GM12878 (cell line): Measurements from ENCODE around the gene ANKRD11. TPM values are rescaled to one million over a fixed set of nuclear protein-coding genes. Genes with fewer than 3 reads are reported as not detected.
"Not testable (repeated sequence)": the region's sequence is repeated elsewhere in the genome, so short reads cannot be mapped to it uniquely, and the experiment has no call there.

ENCODE experiments used
- ATAC-seq: fragments of 200-7000 bp; cut with Tn5 transposase; 3 replicates; pipeline ENCODE4 v1.9.1; 2020; ENCODE audit warnings: mild to moderate bottlenecking, moderate library complexity
- BruUV-seq: library from RNA; stranded (reverse); fragments of 400-500 nt; replicated peaks from 2 replicates; lab custom pipeline; 2021; lab: Mats Ljungman, UMichigan
- CTCF ChIA-PET: fragments of 300-600 bp; sonication (Branson Sonifier 250); formaldehyde crosslinking; extraction: SDS; loops from one replicate; lab custom pipeline; 2021; ENCODE audit warnings: inconsistent platforms; lab: Yijun Ruan, JAX
- POLR2A ChIA-PET: fragments of 350-600 bp; formaldehyde crosslinking; extraction: SDS; loops from one replicate; lab custom pipeline; 2021; ENCODE audit warnings: inconsistent platforms; lab: Charles Lee
- RAD21 ChIA-PET: fragments of 300-600 bp; sonication (Branson Sonifier 250); formaldehyde crosslinking; loops from one replicate; lab custom pipeline; 2023; ENCODE audit warnings: antibody characterized with exemption; ENCODE audit not compliant: unreplicated experiment; lab: Charles Lee
- SMC1A ChIA-PET: fragments of 300-600 bp; sonication (Branson Sonifier 250); formaldehyde crosslinking; loops from one replicate; lab custom pipeline; 2023; ENCODE audit not compliant: unreplicated experiment, uncharacterized antibody; lab: Charles Lee
- DNase-seq: peaks from one replicate; pipeline ENCODE4 v3.0.0-alpha.2; 2011; ENCODE audit warnings: low read depth, low spot score
- FAIRE-seq: peaks from 3 replicates; lab custom pipeline; 2011; peaks lifted over from hg19 to GRCh38; lab: Jason Lieb, UNC
- H2AFZ ChIP-seq: 2 replicates; pipeline ENCODE4 v1.6.0; 2011; ENCODE audit warnings: low read depth, low read length, control low read depth; ENCODE audit not compliant: control insufficient read depth
- H3K27ac ChIP-seq: 2 replicates; pipeline ENCODE4 v1.5.1; 2011; ENCODE audit warnings: control low read depth; ENCODE audit not compliant: control insufficient read depth, insufficient read depth
- H3K27me3 ChIP-seq, 2 experiments: replicated peaks in 1 of 2; 2 replicates each; pipeline versions ENCODE4 v1.6.0 to v1.6.1; 2011; ENCODE audit warnings: low read length in 1 of 2; ENCODE audit not compliant: control insufficient read depth in 2 of 2, insufficient read depth in 2 of 2
- H3K36me3 ChIP-seq, 2 experiments: 2 replicates each; pipeline ENCODE4 v1.5.1; 2011; ENCODE audit warnings: low read length in 1 of 2; ENCODE audit not compliant: control insufficient read depth in 2 of 2, insufficient read depth in 2 of 2
- H3K4me1 ChIP-seq: 2 replicates; pipeline ENCODE4 v1.6.1; 2011; ENCODE audit warnings: mild to moderate bottlenecking, low read length, moderate library complexity, mixed read lengths; ENCODE audit not compliant: control insufficient read depth, insufficient read depth
- H3K4me2 ChIP-seq: 2 replicates; pipeline ENCODE4 v1.6.0; 2011; ENCODE audit warnings: control low read depth; ENCODE audit not compliant: control insufficient read depth, insufficient read depth
- H3K4me3 ChIP-seq: fragments of 200-600 bp; sonication (generic); 2 replicates; pipeline ENCODE4 v1.5.1; 2016
- H3K79me2 ChIP-seq: 2 replicates; pipeline ENCODE4 v1.6.0; 2011; ENCODE audit warnings: low read length; ENCODE audit not compliant: control insufficient read depth, insufficient read depth
- H3K9ac ChIP-seq: 2 replicates; pipeline ENCODE4 v1.8.0; 2011; ENCODE audit warnings: low read length, control low read depth, mixed read lengths; ENCODE audit not compliant: control insufficient read depth, insufficient read depth
- H3K9me3 ChIP-seq: replicated peaks from 3 replicates; pipeline ENCODE4 v1.5.1; 2011; ENCODE audit warnings: mild to moderate bottlenecking, low read length; ENCODE audit not compliant: control insufficient read depth, insufficient read depth
- H4K20me1 ChIP-seq: 2 replicates; pipeline ENCODE4 v1.6.0; 2011; ENCODE audit not compliant: control insufficient read depth, insufficient read depth
- GATAD2B ChIP-seq: fragments of 450-650 bp; conservative IDR thresholded peaks from 2 replicates; pipeline ENCODE4 v1.6.1; 2017; ENCODE audit warnings: low read depth, mild to moderate bottlenecking, moderate library complexity
- WGBS: methylation state at CpG from one replicate; pipeline ENCODE4 v1.1.6; 2016; ENCODE audit warnings: low lambda C conversion rate; ENCODE audit not compliant: insufficient replicate concordance, insufficient coverage; ENCODE audit errors: missing lambda C conversion rate; 5-methylcytosine and 5-hydroxymethylcytosine counted together
- in situ Hi-C: fragments of 300-500 bp; cut with MboI; formaldehyde crosslinking; loops from 9 replicates; pipeline ENCODE4 v1.14.3; 2018; ENCODE audit warnings: mixed read lengths
- intact Hi-C: fragments of 100-400 bp; cut with micrococcal nuclease; formaldehyde crosslinking; loops from one replicate; pipeline ENCODE4 v1.14.2; 2022; ENCODE audit not compliant: unreplicated experiment
- polyA plus RNA-seq, 11 experiments: library from polyadenylated mRNA; depleted of rRNA in 4 of 11; unstranded in 6 of 11; stranded (reverse) in 5 of 11; fragments of >200 nt; fragmentation: Nextera tagmentation in 4 of 11; fragmentation: Illumina TruSeq in 1 of 11; extraction: Ambion mirVana in 4 of 11; extraction: Trizol in 1 of 11; gene quantifications; 1 replicate in 1 of 11; 2 replicates in 10 of 11; pipeline versions ENCODE4 v1.2.1 to v1.2.3, GENCODE V29; 2011 to 2016; ENCODE audit warnings: inconsistent platforms in 2 of 11, missing spikeins in 2 of 11, low read depth in 1 of 11
- total RNA-seq, 4 experiments: library from RNA; depleted of rRNA in 3 of 4; stranded (reverse); fragments of >200 nt in 3 of 4; fragmentation: Illumina TruSeq in 1 of 4; extraction: Trizol in 1 of 4; gene quantifications; 2 replicates each; pipeline versions ENCODE4 v1.2.1 to v1.2.3, GENCODE V29; 2013 to 2021
- TF ChIP-seq, protein P1 (sequence below): fragments of 450-650 bp; IDR thresholded peaks from 2 replicates; pipeline ENCODE4 v1.6.1; 2018; ENCODE audit warnings: borderline replicate concordance, mild to moderate bottlenecking; ENCODE audit not compliant: partially characterized antibody

The ANKRD11 gene
- total and polyA plus RNA-seq, 10 of the 15 experiments (the other 5 are each of a cell fraction or from before 2014, with no cell fraction given) = 5.1 to 103 (median 27.4) TPM

DNA sequence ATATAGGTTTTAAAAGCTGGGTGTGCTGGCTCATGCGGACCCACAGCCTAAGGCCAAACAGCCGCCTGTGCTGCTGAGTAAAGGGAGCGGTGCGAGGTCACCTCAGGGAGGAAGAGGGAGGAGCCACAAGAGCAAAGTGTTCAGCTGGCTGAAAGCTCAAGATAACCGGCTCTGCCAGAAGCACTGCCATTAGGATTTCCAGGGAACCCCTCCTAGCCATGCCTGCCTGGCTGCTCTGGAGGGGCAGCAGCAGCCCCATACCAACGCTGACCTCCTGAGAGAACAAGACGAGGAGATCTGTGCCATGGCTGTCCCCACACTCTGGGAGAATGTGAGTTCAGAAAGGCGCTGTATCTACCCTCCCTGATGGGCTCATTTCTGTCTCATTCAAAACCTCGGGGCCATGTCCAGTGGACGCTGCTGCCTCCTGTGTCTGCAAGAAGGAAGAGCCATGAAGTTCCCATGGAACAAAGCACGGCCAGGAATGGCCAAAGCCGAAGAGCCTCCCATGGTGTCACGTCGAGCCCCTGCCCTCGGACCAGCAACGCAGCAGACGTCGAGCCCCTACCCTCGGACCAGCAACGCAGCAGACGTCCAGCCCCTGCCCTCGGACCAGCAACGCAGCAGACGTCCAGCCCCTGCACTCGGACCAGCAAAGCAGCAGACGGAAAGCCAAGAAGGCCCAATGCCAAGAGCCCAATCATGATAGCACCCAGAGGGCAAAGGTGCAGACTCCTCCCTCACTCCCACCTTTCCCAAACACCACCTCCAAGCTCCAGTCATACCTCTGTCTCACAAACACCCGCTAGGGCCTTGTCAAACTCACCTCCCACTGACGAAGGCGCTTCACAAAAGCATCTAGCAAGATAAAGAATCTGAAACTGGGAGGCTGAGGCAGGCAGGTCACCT is 107.0 kb downstream of the ANKRD11 start (continued):
- TF ChIP-seq, protein P1, sequence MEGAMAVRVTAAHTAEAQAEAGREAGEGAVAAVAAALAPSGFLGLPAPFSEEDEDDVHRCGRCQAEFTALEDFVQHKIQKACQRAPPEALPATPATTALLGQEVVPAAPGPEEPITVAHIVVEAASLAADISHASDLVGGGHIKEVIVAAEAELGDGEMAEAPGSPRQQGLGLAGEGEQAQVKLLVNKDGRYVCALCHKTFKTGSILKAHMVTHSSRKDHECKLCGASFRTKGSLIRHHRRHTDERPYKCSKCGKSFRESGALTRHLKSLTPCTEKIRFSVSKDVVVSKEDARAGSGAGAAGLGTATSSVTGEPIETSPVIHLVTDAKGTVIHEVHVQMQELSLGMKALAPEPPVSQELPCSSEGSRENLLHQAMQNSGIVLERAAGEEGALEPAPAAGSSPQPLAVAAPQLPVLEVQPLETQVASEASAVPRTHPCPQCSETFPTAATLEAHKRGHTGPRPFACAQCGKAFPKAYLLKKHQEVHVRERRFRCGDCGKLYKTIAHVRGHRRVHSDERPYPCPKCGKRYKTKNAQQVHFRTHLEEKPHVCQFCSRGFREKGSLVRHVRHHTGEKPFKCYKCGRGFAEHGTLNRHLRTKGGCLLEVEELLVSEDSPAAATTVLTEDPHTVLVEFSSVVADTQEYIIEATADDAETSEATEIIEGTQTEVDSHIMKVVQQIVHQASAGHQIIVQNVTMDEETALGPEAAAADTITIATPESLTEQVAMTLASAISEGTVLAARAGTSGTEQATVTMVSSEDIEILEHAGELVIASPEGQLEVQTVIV = no peak
- TF ChIP-seq GATAD2B = no peak
- TF ChIP-seq, all 136 proteins: peak for 0

DNA sequence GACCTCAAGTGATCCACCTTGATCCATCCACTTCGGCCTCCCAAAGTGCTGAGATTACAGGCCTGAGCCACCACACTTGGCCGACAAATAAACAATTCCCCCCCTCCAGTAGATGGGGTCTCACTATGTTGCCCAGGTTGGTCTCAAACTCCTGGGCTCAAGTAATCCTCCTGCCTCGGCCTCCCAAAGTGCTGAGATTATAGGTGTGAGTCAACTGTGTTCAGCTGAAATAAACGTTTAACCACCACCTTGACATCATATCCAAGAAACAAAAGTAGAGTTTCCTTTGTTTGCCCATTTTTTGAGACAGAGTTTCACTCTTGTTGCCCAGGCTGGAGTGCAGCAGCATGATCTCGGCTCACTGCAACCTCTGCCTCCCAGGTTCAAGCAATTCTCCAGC is 107.8 kb downstream of the ANKRD11 start:
- H3K4me2 ChIP-seq, ATAC-seq, BruUV-seq, DNase-seq, H3K4me3 ChIP-seq, H3K4me1 ChIP-seq, POLR2A ChIA-PET, H2AFZ ChIP-seq, intact Hi-C loops, RAD21 ChIA-PET, H3K27ac ChIP-seq, H3K9ac ChIP-seq, FAIRE-seq, H3K36me3 ChIP-seq, SMC1A ChIA-PET, H3K9me3 ChIP-seq, CTCF ChIA-PET, in situ Hi-C loops, H3K27me3 ChIP-seq: not testable (repeated sequence)
- H4K20me1 ChIP-seq = peaks cover 25% of the 10 kb centered on the region
- WGBS = 74% methylated on average over 5 of the region's 5 CpGs
- H3K79me2 ChIP-seq = peaks cover 88% of the 10 kb centered on the region
